Thyroid gland (tissue), 4 donors: Measurements from ENCODE around the gene ELOVL7.

Experiments
- POLR2A ChIP-seq, 2 donors: fragments of 450-650 bp; IDR thresholded peaks; one replicate each; pipeline ENCODE4 v1.6.1; 2017; ENCODE audit warnings: antibody characterized with exemption in 2 of 2, mild to moderate bottlenecking in 2 of 2, moderate library complexity in 1 of 2
- TF ChIP-seq, protein P1 (sequence below), 6 experiments: fragments of 200-600 bp in 3 of 6; fragments of 450-650 bp in 3 of 6; sonication (generic) in 3 of 6; IDR thresholded peaks; one replicate each; pipeline ENCODE4 v1.5.1; 2016 to 2019; ENCODE audit warnings: antibody characterized with exemption in 6 of 6, mild to moderate bottlenecking in 2 of 6, inconsistent platforms in 1 of 6, moderate library complexity in 1 of 6

DNA sequence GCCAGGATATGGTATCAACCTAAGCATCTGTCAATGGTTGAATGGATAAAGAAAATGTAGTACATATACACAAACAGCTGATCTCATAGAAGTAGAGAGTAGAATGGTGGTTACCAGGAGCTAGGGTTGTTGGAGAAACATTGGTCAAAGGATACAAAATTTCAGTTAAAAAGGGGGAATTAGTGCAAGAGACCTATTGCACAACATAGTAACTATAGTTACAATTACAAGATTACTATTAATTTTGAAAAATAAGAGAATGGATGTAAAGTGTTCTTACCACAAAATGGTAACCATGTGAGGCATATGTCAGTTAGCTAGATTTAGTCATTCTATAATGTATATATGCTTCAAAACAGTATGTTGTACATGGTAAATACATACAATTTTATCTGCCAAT is 28.8 kb upstream of the ELOVL7 start:
- TF ChIP-seq, protein P1, sequence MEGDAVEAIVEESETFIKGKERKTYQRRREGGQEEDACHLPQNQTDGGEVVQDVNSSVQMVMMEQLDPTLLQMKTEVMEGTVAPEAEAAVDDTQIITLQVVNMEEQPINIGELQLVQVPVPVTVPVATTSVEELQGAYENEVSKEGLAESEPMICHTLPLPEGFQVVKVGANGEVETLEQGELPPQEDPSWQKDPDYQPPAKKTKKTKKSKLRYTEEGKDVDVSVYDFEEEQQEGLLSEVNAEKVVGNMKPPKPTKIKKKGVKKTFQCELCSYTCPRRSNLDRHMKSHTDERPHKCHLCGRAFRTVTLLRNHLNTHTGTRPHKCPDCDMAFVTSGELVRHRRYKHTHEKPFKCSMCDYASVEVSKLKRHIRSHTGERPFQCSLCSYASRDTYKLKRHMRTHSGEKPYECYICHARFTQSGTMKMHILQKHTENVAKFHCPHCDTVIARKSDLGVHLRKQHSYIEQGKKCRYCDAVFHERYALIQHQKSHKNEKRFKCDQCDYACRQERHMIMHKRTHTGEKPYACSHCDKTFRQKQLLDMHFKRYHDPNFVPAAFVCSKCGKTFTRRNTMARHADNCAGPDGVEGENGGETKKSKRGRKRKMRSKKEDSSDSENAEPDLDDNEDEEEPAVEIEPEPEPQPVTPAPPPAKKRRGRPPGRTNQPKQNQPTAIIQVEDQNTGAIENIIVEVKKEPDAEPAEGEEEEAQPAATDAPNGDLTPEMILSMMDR (IDR thresholded peaks at IDR 0.05), result no peak
- no peak for TF ChIP-seq POLR2A (IDR thresholded peaks at IDR 0.05)
